Dedifferentiated amniotic fluid mesenchymal stem cell (primary cell): Measurements from ENCODE around the gene IRX4.
"Not testable (repeated sequence)": the region's sequence is repeated elsewhere in the genome, so short reads cannot be mapped to it uniquely, and the experiment has no call there.

Experiments
- DNase-seq: peaks from one replicate; pipeline ENCODE4 v3.0.0-alpha.2; 2016; ENCODE audit errors: extremely low spot score

Gene IRX4

GRCh38 chr5:1879292-1880263, 3.1 kb downstream of the IRX4 start:
- no peak for DNase-seq

DNA sequence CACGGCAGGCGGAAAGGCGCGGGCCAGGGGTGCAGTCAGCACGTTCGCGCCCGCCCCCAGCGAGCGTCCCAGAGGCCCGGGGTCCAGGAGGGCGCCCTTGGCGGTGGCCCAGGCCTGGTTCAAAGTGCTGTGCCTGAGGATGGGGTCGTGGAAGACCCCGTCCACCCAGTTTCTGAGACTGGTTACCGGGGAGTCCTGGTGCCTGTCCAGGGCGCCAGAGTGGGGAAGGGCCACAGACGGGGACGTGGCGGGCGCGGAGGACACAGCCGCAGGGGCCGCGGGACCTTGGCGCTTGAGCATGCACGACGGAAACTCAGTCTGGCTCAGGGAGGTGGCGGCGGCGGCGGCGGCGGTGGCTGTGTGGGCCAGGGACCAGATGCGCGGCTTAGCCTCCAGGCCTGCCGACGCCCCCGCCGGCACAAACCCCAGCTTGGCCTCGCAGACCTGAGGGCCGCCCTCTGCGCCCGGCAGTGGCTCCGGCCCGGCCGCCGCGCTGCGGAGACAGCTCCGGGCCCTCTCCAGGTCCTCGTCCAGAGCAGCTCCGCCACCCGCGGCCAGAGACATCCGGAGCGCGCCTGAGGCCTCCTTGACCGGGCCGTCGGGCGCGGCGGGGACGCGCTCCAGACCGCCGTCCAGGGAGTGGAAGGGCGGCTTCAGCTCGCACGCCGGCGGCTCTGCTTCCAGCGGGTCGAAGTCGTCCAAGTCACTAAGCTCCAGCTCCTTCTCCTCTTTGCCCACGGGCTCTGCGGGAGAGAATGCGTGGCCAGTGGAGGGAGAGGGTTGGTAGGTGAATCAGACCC, 4.5 kb downstream of the IRX4 start:
- no peak for DNase-seq

DNA sequence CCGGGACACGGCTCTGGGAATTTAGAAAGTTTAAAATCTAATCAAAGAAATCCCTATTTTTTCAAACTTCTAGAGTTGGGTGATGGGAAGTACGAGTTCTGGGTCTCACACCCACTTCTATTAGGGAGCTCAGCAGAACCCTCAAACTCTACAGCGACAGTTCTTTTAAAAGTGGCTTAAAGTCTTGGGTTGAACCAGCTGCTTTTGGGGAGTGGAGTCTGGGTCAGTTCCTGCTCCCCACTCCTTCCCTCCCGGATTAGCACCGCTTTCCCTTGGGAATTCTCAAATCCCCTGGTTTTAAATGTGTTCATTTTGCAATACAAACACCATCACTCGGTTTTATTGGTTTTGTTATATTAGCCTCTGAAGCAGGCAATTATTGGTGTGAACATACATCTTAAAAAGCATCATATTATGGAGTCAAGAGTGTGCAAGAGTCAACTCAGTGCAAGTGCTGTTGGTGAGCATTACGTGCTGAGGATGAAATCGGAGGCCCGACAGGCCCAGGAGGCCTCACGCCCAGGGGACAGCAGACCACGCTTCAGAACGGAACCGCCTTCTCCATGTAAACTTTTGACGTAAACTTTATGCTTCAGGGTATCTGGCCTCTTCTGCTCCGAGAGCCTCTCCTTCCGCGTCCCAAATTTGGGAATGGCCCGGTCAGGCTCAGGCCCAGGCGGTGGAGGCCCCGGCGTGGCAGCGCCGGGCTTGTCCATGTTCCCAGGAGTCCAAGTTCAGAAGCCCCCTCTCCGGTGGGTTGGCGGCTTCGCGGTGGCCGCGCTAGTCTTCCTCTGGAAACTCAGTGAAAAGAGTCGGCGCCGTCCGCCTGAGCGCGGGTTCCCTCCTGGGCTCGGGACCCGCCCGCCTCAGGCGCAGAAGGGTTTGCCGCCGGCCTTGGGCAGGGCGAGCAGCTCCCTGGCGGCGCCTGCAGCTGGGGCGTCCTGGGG, 5.3 kb downstream of the IRX4 start:
- no peak for DNase-seq

- no peak for DNase-seq
These were observed 6.1 kb downstream of the IRX4 start for GRCh38 chr5:1876660-1877064.

GRCh38 chr5:1875843-1876659, 6.7 kb downstream of the IRX4 start:
- no peak for DNase-seq

DNA sequence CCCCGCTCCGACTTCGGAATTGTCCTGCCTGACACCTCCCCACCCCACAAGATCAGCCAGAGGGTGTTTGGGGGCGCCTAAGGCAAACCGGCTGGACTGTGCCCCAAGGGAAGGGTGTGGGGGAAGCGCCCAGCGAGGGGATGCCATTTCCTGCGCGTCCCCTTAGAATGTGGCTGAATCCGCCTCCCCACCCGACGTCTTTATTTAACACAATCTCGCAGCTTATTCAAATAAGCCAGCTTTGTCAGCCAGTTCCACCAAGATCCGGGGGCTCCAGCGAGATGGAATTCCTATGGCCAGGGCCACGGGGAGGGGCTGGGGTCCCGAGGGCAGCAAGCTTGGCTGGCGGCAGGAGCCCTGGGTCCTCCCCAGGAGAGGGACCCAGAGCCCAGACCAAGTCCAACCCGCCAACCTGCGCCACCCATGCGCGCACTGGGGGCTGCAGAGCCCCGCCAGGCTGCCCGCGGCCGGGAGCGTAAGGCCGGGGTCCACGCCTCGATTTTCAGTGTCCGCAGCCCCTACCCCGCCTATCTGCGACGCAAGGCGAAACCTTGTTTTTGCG, 7.4 kb downstream of the IRX4 start:
- DNase-seq, result no peak

GRCh38 chr5:1874771-1875220, 7.9 kb downstream of the IRX4 start:
- no peak for DNase-seq

- no peak for DNase-seq
These were observed 8.4 kb downstream of the IRX4 start for GRCh38 chr5:1874348-1874747.

DNA sequence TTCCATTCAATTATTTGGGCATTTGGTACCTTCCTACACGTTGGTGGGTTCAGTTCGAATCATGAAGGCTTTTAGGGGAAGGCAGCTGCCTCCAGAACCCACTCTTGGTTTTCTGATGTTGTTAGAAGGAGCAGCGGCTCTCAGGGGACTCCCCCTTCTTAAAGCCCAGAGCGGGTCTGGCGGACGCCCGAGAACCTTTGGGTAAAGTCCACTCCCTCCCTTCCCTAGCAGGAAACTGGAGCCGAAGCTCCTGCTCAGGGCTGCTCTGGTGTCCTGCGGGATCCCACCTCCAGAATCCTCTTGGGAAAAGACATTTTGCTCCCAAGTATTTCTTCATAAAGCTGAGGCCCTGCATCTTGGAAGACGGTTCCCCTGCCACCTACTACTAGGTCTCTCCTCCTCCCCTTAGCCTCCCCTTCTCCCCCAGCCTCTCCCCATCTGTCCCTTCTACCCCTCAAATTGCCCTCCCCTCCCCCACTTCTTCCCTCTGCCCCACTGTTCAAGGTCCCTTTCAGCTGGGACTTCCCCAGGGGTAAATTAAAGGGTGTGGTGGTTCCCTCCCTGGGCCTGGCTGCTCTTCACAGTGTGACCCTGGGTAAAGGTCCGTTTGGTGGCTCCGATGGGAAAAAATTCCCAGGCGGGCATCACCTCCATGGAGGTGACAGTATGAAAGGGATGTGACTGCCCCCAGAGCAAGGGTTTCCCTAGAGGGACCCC, 9.3 kb downstream of the IRX4 start:
- no peak for DNase-seq

- DNase-seq, result no peak
These were observed 11.3 kb downstream of the IRX4 start for GRCh38 chr5:1871441-1871840.

- DNase-seq, result not testable (repeated sequence)
These were observed 12.1 kb downstream of the IRX4 start for GRCh38 chr5:1870435-1871272.

- DNase-seq, result no peak
These were observed 13.7 kb downstream of the IRX4 start for GRCh38 chr5:1868886-1869475.

GRCh38 chr5:1867815-1868143, 14.9 kb downstream of the IRX4 start:
- DNase-seq, result no peak

DNA sequence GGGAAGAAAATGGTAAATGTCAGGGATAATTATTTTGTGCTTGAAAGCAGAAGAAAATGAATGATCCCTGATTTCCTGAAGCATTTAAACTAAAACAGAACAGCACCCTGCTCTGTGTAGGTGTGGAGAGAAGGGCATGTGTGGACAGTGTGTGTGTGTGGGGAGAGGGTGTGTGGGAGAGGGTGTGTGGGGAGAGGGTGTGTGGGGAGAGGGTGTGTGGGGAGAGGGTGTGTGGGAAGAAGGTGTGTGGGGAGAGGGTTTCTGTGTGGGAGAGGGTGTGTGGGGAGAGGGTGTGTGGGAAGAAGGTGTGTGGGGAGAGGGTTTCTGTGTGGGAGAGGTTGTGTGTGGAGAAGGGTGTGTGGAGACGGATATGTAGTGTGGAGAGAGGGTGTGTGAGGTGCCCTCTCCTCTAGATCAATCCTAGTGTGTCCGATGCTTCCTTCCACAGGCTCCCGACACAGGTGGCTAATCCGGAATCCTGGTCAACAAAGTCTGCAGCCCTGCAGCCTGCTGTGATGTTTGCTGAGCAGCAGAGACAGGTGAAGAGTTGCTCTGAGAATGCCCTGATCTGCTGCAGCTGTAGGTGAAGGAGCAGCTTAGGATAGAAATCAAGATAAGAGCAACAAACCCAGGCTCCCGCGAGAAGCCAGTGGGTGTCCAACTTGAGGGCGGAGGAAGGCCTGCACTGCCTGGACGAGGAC, 15.5 kb downstream of the IRX4 start:
- no peak for DNase-seq

GRCh38 chr5:1865948-1866347, 16.8 kb downstream of the IRX4 start:
- DNase-seq, result no peak

DNA sequence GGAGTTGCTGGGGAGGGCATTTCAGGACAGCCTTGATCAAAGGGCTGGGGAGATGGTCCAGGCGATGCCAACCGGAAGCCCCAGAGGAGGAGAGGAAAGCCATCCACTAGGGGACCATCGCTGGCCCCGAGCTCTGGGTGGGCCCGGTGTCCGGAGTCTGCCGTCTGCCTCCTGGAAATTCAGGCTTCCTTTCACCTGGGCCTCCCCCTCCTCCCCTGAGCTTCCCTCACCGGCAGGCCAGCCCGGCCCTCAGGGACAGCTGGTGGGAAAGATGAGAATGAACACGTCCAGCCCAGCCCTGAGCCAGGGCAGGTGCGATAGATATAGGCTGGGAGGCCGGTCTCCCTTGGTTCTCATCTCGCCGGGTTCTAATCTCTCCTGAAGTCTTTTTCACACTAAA, 17.2 kb downstream of the IRX4 start:
- no peak for DNase-seq

DNA sequence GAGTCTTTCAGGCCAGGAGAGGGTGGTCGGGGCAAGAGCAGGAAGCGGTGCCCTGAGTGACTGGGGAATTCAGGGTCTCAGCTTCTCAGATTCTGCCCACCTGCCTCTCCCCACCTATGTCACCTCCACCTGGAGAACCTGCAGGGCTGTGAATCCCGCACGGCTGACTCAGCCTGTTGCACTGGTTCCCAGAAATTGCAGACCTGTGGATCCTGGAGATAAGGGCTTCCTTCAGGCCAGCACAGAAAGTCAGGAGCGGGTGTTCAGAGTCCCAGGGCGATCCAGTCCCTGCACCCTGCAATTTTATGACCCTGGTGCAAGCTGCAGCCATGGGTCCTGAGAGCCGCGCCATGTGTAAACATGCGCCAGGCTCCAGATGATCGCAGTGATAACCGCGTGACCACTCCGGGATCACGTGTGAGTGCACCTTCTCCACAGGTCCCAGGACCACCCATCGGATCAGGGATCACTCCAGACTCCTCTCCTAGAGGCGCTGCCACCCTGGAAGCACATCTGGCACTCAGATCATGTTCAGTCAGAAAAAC, 17.8 kb downstream of the IRX4 start:
- no peak for DNase-seq

DNA sequence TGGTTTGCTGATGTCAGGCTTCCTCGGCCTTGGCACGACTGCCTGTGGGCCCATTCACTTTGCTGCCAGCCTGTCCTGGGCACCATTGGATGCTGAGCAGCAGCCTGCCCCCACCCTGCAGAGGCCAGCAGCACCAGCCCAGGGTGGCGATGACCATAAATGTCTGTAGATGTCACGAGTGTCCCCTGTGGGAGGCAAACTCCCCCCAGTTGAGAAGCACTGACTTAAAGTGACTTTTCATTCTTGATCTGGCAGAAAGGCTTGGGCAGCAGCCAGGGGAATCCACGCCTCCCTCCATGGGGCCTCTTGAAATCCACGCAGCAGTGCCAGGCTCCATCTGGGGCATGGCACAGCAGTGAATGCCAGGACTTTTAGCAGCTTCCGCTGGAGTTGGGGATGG, 21.8 kb downstream of the IRX4 start:
- no peak for DNase-seq
